NCI-H2171 treated with DMSO at 0.1 percent for 48 hours (cell line): ENCODE results near the gene ERCC3.
"Not testable (repeated sequence)": the region's sequence is repeated elsewhere in the genome, so short reads cannot be mapped to it uniquely, and the experiment has no call there.

Experiments used
- DNase-seq: peaks from one replicate; lab custom pipeline; 2025; lab: John Stamatoyannopoulos, UW

ERCC3 gene

GRCh38 chr2:127226132-127226519 lies 67.8 kb downstream of the ERCC3 start:
- no peak for DNase-seq

DNA sequence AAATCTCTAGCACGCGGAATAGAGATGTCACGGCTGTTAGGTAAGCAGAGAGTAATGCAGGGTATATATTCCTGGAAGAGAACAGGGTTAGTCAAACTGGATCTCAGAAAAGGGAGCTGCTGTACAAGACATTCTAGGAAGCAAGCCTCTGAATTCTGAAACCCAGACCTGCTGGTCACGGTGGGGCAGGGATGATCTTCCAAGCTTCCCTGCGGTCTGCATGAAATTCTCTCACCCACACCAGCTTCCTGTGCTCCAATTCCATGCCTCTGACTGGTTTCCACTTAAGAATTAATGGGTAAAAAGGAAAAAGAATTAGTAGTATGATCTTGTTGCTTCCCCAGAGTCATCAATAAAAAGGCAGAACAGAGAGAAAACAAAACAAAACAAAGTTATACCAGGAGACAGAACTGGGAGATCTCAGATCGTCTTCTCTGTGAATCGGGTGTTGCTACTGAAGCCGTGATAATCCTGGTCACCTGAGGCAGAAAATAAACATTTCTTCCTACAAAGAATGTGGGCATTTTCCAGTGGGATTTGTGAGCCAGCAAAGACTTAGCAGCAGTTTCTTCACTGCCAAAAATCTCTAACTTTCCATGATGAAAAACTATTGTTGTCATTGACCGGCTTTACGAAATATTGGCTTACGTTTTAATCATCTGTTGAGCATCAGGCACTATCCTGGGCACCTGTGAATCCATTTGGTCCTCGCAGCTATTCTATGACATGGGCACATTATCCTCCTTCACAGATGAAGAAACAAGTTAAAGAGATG lies 68.6 kb downstream of the ERCC3 start:
- no peak for DNase-seq

DNA sequence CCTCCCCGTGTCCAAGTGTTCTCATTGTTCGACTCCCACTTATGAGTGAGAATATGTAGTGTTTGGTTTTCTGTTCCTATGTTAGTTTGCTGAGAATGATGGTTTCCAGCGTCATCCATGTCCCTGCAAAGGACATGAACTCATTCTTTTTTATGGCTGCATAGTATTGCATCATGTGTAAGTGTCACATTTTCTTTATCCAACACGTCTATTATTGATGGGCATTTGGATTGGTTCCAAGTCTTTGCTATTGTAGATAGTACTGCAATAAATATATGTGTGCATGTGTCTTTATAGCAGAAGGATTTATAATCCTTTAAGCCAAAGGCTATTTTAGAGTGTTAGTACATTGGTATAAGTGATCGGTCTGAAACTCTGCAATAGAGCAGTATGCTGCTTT lies 69.8 kb downstream of the ERCC3 start:
- DNase-seq = not testable (repeated sequence)

DNA sequence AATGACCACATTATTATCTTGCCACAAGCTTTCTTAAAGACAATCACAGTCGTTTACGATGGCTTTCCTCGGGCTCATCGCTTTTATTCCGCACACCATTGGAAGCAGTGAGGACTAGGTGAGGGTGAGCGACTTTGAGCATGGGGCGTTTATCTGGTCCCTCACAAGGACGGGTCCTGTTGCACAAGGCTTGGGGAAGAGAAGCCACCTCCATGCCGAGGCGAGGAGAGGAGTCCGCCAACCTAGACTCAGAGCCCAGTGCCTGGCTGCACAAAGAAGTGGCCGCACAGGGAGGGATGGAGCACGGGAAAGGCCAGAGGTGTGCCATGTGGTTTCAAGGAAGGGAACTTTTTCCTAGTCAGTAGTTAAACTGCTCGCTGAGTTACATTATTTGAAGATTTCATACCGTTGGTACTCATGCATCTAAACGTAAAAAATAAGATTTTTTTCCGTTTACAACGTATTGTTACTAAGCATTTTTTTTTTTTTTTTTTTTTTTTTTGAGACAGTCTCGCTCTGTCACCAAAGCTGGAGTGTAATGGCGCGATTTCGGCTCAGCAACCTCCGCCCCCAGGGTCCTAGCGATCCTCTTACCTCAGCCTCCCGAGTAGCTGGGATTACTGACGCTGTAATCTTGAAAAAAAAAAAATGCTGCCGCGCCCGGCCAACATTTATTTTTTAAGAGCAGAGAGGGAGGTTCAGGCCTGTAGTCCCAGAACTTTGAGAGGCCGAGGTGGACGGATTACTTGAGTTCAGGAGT lies 73.0 kb downstream of the ERCC3 start:
- no peak for DNase-seq

GRCh38 chr2:127220102-127220767 lies 73.7 kb downstream of the ERCC3 start, which contains the start of gene CYP27C1:
Gene CYP27C1 (minus strand): TSS chr2:127220299. CDS start chr2:127220270, 29 bp downstream.
- peak; percentile 48 for DNase-seq

DNA sequence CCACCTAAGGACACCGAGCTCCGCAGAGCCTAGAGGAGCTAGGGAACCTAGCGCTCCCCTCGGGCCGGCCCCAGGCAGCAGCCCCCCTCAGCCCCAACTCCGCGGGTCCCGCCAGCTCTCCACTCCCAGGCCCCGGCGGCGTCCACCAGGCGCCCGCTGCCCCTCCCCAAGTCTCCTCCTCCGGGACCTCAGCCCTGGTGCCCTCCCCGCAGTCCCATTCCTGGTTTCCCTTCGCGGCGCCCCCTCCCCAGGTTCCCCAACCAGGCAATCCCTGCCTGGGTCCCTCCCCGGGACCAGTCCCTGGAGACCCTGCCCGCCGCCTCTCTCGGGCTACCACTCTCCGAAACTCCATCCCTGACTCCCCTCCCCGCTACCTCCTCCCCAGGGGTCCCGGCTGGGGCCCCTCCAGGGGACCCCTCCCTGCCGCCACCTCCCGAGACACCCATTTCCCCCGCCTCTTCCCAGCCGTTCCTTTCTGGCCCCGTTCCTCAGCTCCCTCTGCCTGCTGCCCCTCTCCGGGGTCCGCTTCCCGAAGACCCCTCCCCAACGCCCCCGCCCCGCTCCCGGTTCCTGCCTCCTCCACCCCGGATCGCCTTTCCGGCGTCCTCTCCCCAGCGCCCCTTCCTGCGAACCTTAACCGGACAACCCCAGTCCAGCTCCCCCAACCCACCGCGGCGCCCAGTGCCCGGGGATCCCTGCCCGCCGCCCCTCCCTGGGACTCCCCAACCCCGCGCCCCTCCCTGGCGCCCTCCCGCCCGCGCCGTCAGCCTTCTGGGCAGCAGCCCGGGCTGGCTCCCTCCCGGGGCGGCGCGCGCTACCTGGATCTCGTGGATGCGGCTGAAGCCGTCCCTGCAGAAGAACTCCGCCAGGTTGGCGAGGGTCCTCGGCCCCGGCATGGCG lies 74.5 kb downstream of the ERCC3 start:
- peak; percentile 24 for DNase-seq

- DNase-seq = no peak
Measured at GRCh38 chr2:127218812-127219170, 75.2 kb downstream of the ERCC3 start.

DNA sequence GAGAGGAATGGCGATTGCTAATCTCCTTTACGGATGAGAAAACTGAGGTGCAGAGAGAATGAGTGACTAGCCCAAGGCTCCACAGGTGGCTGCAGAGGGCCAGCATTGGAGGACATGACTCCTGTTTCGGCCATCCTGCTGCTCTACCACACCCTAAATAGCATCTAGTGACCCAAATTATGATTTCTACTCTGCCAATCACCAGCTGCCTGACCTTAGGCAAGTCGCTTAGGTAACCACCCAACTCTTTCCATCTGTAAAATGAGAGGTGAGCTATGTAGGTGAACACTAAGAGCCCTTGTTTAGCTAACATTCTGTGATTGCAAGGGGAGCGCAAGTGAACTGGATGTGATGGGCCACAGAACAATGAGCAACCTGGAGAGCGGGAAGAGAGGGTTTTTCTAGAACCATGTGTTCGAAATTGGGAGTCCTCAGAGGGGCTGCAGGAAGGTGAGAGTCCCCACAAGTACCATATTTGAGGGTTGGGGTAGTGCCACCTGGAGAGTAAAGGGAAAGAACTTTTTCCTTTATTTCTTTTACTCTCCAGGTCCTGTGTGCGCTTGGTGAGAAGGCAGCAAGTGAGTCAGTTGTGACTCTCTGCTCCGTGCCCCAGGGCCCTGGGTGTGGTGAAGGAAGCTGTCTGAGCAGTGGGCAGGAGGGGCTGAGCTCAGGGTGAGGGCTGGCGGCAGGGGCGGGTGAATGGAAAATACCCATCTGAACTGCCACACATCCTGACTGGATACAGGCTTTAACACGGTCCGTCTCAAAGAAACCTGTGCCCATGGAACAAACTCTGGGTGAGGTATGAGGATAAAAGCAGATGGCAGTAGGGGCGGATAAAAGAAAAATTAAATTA lies 76.2 kb downstream of the ERCC3 start:
- no peak for DNase-seq

DNA sequence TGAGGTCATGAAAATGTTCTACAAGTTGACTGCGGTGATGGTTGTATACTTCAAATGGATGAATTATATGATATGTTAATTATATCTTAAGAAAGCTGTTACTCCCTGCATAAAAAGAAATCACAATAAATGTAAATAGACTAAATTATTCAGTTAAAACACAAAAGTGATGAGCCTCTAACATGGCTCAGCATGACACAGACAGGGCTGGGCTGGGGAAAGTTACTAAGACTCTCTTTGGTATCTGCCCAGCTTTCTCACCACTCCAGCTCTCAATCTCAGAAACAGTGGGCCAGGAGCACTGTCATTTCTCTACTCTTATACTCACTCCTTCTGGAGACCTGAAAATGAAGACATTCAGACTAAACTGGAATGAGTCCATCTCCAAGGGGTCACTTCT lies 77.4 kb downstream of the ERCC3 start:
- DNase-seq = no peak

- DNase-seq = no peak
Measured at GRCh38 chr2:127216095-127216494, 77.8 kb downstream of the ERCC3 start.

DNA sequence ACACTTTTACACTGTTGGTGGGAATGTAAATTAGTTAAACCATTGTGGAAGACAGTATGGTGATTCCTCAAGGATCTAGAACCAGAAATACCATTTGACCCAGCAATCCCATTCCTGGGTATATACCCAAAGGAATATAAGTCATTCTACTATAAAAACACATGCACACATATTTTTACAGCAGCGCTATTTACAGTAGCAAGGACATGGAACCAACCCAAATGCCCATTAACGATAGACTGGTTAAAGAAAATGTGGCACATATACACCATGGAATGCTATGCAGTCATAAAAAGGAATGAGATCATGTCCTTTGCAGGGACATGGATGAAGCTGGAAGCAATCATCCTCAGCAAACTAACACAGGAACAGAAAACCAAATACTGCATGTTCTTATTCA lies 79.7 kb downstream of the ERCC3 start:
- DNase-seq = not testable (repeated sequence)

DNA sequence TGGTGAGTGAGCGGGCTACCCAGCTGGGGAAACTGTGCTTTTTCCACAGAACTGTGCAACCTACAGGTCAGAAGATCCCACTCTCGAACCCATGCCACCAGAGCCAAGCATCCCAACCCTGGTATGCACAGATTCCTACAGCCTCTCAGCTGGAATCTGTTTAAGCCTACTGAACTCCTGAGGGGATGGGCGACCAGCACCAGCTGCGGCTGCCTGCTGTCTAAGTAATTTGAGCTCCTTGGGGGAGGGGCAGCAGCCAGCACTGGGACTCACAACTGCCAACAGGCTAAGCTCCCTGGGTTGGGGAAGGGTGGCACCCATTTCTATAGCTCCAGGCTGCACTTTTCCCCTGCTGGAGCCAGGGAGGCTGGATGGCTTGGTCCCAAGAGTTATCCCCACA lies 85.6 kb downstream of the ERCC3 start:
- DNase-seq = peak; percentile 97
